Common myeloid progenitor, CD34-positive (primary cell): ENCODE data around the gene FRG2B.
"Not testable (repeated sequence)": the region's sequence is repeated elsewhere in the genome, so short reads cannot be mapped to it uniquely, and the experiment has no call there.

Experiments
- CTCF ChIA-PET: fragments of 350-600 bp; sonication (Branson Sonifier 250); formaldehyde crosslinking; loops from one replicate; lab custom pipeline; 2021; ENCODE audit warnings: antibody characterized with exemption; lab: Charles Lee
- POLR2A ChIA-PET: fragments of 350-600 bp; sonication (Branson Sonifier 250); formaldehyde crosslinking; loops from one replicate; lab custom pipeline; 2021; ENCODE audit warnings: antibody characterized with exemption; lab: Charles Lee
- DNase-seq, 3 donors: peaks; one replicate each; pipeline versions ENCODE4 v3.0.0 to v3.0.0-alpha.2; 2013
- H3K27ac ChIP-seq, 2 experiments: 1 replicate in 1 of 2; 2 replicates in 1 of 2; pipeline ENCODE4 v1.7.0; 2013; ENCODE audit warnings: inconsistent platforms in 2 of 2, low read length in 2 of 2, mild to moderate bottlenecking in 2 of 2, low read depth in 1 of 2, moderate library complexity in 1 of 2; ENCODE audit not compliant: severe bottlenecking in 2 of 2, insufficient read depth in 1 of 2, poor library complexity in 1 of 2
- H3K27me3 ChIP-seq, 5 experiments: replicated peaks in 2 of 5; 1 replicate in 3 of 5; 2 replicates in 2 of 5; pipeline versions ENCODE4 v1.6.1 to v1.7.0; 2013; ENCODE audit warnings: low read length in 4 of 5, mild to moderate bottlenecking in 2 of 5, moderate library complexity in 2 of 5, inconsistent platforms in 1 of 5; ENCODE audit not compliant: insufficient read depth in 5 of 5, control insufficient read depth in 4 of 5
- H3K36me3 ChIP-seq, 4 experiments: 1 replicate in 2 of 4; 2 replicates in 2 of 4; pipeline versions ENCODE4 v1.6.1 to v1.7.0; 2013; ENCODE audit warnings: low read length in 3 of 4, control low read depth in 1 of 4, mild to moderate bottlenecking in 1 of 4; ENCODE audit not compliant: control insufficient read depth in 4 of 4, insufficient read depth in 4 of 4
- H3K4me1 ChIP-seq, 4 experiments: 1 replicate in 3 of 4; 2 replicates in 1 of 4; pipeline versions ENCODE4 v1.6.1 to v1.7.1; 2013; ENCODE audit warnings: low read length in 3 of 4, mild to moderate bottlenecking in 3 of 4, control low read depth in 1 of 4, inconsistent platforms in 1 of 4, moderate library complexity in 1 of 4; ENCODE audit not compliant: control insufficient read depth in 4 of 4, insufficient read depth in 4 of 4; ENCODE audit errors: control extremely low read depth in 1 of 4
- H3K4me3 ChIP-seq, 7 experiments: 1 replicate in 4 of 7; 2 replicates in 3 of 7; pipeline versions ENCODE4 v1.5.1 to v1.7.0; 2013; ENCODE audit warnings: mild to moderate bottlenecking in 7 of 7, low read length in 6 of 7, moderate library complexity in 6 of 7, inconsistent platforms in 2 of 7, low read depth in 2 of 7, control low read depth in 1 of 7; ENCODE audit not compliant: insufficient read depth in 4 of 7, control insufficient read depth in 1 of 7; ENCODE audit errors: extremely low read depth in 1 of 7
- H3K9me3 ChIP-seq, 5 experiments: 1 replicate in 4 of 5; 2 replicates in 1 of 5; pipeline versions ENCODE4 v1.6.1 to v1.7.1; 2013; ENCODE audit warnings: low read length in 4 of 5, mild to moderate bottlenecking in 2 of 5, inconsistent platforms in 1 of 5, low read depth in 1 of 5, moderate library complexity in 1 of 5; ENCODE audit not compliant: control insufficient read depth in 4 of 5, insufficient read depth in 2 of 5; ENCODE audit errors: control extremely low read depth in 1 of 5
- WGBS: methylation state at CpG from one replicate; pipeline ENCODE4 v1.1.5; 2013; ENCODE audit not compliant: insufficient coverage; 5-methylcytosine and 5-hydroxymethylcytosine counted together

FRG2B gene

GRCh38 chr10:133647075-133647748 is 20.6 kb upstream of the FRG2B start:
- H3K27ac ChIP-seq, H3K27me3 ChIP-seq, H3K9me3 ChIP-seq, H3K4me3 ChIP-seq, CTCF ChIA-PET, DNase-seq, H3K4me1 ChIP-seq, H3K36me3 ChIP-seq, POLR2A ChIA-PET: not testable (repeated sequence)
- WGBS: 0% methylated on average over 4 of the region's 18 CpGs

- peak overlapping the region in 2 of 7 experiments; percentile 53 to 63 for H3K4me3 ChIP-seq
- H3K27me3 ChIP-seq, H3K27ac ChIP-seq, H3K9me3 ChIP-seq, CTCF ChIA-PET, H3K36me3 ChIP-seq, H3K4me1 ChIP-seq, POLR2A ChIA-PET, DNase-seq: not testable (repeated sequence)
- 0% methylated on average over 10 of the region's 30 CpGs for WGBS
Observed at GRCh38 chr10:133637846-133638235, 11.2 kb upstream of the FRG2B start.

DNA sequence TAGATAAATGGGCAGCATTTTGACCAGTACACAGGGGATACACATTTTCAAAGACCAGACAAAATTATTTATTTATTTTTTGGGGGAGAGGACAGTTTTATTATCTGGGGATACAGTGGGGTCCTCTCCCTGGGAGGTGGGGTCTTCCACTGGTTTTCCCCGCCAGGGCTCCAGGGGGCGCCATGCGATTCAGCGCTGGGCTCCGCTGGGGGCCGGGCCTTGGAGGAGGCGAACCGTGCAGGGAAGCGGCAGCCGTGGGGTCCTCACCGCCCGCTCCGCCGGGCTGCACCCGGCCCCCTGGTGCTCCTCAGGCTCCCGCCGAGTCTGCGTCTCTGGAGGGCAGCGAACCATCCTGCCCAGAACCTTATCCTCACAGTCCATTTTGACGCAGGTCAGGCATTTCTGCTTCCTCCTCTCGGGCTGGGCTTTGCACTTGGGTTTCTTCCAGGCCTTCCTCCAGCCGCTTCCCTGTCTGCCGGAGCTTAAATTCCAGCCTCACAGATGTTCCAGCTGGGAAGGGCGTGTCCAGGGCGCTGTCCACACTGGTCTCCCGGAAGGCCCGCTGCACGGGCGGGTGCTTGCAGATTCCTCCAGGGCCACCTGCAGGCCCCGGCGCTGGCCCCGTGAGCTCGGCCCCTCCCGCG is 10.7 kb upstream of the FRG2B start:
- H3K4me3 ChIP-seq, H3K27me3 ChIP-seq, CTCF ChIA-PET, H3K27ac ChIP-seq, POLR2A ChIA-PET, DNase-seq, H3K9me3 ChIP-seq, H3K4me1 ChIP-seq, H3K36me3 ChIP-seq: not testable (repeated sequence)
- WGBS: no CpG with 5 or more reads among the region's 35 CpGs

DNA sequence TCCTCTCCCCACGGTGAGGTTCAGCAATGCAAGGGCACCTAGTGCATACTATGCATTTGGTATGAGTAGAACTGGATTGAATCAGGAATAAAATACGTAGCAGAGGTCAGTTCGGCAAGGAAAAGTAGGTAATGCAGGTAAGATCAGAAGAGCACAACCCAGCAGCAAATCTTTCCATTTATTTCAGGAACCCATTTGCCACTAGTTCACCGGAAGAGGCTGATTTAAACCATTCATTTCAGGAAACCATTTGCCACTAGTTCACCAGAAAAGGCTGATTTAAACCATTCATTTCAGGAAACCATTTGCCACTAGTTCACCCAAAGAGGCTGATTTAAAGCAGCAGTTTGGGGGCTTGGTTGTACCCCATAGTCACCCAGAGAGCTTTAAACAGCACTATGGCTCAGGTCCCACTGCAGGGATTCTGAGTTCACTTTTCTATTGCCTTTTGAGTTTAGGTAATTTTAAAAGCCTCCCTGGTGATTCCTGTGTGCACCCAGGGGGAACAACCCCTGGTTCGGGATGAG is 4.2 kb upstream of the FRG2B start:
- POLR2A ChIA-PET, CTCF ChIA-PET, H3K4me3 ChIP-seq, H3K9me3 ChIP-seq, H3K27ac ChIP-seq, DNase-seq, H3K27me3 ChIP-seq, H3K36me3 ChIP-seq, H3K4me1 ChIP-seq: not testable (repeated sequence)
- no CpG with 5 or more reads among the region's 5 CpGs for WGBS

- CTCF ChIA-PET, H3K27ac ChIP-seq, H3K36me3 ChIP-seq, POLR2A ChIA-PET, H3K4me3 ChIP-seq, H3K9me3 ChIP-seq, DNase-seq, H3K4me1 ChIP-seq: not testable (repeated sequence)
- 46% methylated on average over 9 of the region's 31 CpGs for WGBS
- H3K27me3 ChIP-seq: peaks cover 2 to 36% (median 14%) of the 10 kb centered on the region in 5 experiments
Observed at GRCh38 chr10:133622544-133622943, 4.1 kb downstream of the FRG2B start.

DNA sequence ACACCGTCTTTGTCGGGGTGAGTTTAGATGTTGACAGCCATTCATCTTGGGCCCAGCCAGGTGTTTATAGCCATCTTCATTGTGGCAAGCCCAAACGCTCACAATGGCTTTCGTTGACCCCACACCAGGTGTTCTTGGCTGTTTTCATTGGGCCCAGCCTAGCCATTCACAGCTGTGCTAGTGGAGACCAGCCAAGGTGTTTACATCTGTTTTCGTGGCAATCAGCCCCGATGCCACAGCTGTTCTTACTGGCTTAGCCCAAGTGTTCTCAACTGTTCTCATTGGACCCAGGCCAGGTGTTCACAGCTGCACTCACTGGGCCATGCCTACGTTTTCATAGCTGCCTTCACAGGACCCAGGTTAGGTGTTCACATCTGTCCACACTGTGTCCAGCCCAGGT is 7.7 kb downstream of the FRG2B start:
- WGBS: 91% methylated on average over 7 of the region's 7 CpGs

DNA sequence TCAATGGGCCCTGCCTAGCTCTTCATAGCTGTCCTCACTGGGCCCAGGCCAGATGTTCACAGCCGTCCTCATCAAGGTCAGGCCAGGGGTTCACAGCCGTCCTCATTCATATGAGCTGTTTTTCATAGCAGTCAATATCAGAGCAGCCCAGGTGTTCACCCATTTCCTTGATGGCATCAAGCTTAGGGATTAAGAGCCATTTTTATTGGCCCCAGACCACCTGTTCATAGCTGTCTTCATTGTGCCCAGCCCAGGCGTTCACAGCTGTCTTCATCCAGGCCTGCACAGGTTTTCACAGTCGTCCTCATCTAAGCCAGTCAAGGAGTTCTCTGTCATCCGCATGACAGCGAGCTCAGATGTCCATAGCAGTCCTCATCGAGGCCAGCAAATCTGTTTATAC is 9.4 kb downstream of the FRG2B start:
- Histone ChIP-seq H3K9me3 (peaks cover 2 to 7% (median 3%) of the 10 kb centered on the region in 5 experiments), H3K4me1 (no peaks in the 10 kb centered on the region), H3K27me3 (peaks cover 2 to 49% (median 14%) of the 10 kb centered on the region in 5 experiments), H3K36me3 (no peaks in the 10 kb centered on the region), H3K4me3 (no peak overlapping the region), H3K27ac (no peak overlapping the region)
- 89% methylated on average over 7 of the region's 7 CpGs for WGBS
- DNase-seq: no peak
- POLR2A ChIA-PET: no interaction called here
- CTCF ChIA-PET: interaction anchor here (0.9 to 6.1 kb wide), 2 partner anchors 10 to 15 kb away, joined by 3 to 44 read pairs; no protein-coding TSS in a partner anchor

More for the DNA sequence above, 7.7 kb downstream of the FRG2B start:
- Histone ChIP-seq H3K4me1 (no peaks in the 10 kb centered on the region), H3K27me3 (peaks cover 2 to 35% (median 14%) of the 10 kb centered on the region in 5 experiments), H3K4me3 (no peak overlapping the region), H3K36me3 (no peaks in the 10 kb centered on the region), H3K27ac (no peak overlapping the region), H3K9me3 (peaks cover 2 to 7% (median 3%) of the 10 kb centered on the region in 5 experiments)
- ChIA-PET CTCF (interaction anchor here (6.1 kb wide), 1 partner anchor 12 kb away, joined by 44 read pairs; no protein-coding TSS in a partner anchor), POLR2A (no interaction called here)
- no peak for DNase-seq
